ENCODE measurements around the gene ASGR2. TPM values are rescaled to one million over a fixed set of nuclear protein-coding genes. Genes with fewer than 3 reads are reported as not detected.

ASGR2 gene
- total RNA-seq, 1 donor from 2014 or later, result 0.22 TPM

DNA sequence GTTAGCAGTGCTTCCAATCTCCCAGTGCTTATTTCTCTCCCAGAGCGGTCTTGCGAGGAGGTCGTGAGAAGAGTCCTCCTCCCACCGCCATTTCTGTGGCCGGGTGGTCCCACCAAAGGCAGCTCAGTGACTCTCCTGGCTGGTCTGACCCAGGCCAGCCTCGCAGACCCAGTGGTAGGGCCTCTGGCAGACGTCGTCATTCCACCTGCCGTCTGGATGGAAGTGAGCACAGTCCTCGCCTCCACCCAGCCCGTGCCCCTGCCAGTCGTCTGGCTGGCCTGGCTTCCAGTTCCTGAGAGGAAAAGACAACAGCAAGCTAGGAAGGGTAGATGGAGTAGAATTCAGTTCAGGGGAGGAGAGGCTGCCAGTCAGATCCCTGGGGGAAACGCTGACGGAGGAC, 39.7 kb downstream of the ASGR2 start:
- peaks cover 17% of the 10 kb centered on the region for H3K27me3 ChIP-seq (ENCODE audit: low read depth)
- intact Hi-C loops (cut with micrococcal nuclease), result no loop called here
- H3K36me3 ChIP-seq, result no peaks in the 10 kb centered on the region
- H3K9me3 ChIP-seq (replicated peaks), result no peaks in the 10 kb centered on the region
- no peak overlapping the region for H3K4me3 ChIP-seq
- no peak overlapping the region for H3K27ac ChIP-seq (replicated peaks)
- TF ChIP-seq, protein P1, sequence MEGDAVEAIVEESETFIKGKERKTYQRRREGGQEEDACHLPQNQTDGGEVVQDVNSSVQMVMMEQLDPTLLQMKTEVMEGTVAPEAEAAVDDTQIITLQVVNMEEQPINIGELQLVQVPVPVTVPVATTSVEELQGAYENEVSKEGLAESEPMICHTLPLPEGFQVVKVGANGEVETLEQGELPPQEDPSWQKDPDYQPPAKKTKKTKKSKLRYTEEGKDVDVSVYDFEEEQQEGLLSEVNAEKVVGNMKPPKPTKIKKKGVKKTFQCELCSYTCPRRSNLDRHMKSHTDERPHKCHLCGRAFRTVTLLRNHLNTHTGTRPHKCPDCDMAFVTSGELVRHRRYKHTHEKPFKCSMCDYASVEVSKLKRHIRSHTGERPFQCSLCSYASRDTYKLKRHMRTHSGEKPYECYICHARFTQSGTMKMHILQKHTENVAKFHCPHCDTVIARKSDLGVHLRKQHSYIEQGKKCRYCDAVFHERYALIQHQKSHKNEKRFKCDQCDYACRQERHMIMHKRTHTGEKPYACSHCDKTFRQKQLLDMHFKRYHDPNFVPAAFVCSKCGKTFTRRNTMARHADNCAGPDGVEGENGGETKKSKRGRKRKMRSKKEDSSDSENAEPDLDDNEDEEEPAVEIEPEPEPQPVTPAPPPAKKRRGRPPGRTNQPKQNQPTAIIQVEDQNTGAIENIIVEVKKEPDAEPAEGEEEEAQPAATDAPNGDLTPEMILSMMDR (IDR thresholded peaks at IDR 0.05; ENCODE audit: borderline replicate concordance), result no peak
- no peak for DNase-seq
- no peaks in the 10 kb centered on the region for H3K4me1 ChIP-seq

DNA sequence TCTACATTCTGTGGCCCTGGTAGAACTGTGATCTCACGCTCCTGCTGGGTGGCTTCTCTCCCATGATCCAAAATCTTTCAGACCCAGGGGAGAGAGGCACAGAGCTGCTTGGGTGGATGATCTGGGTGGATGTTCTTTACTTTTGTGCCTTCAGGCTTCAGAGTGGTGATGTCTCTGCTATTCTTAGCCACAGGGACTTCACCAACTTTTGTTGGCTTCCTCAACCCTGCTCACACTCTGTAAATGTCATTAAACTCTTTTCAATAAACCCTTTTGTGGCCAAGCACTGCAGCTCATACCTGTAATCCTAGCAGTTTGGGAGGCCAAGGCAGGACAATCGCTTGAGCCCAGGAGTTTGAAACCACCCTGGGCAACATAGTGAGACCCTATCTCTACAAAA, 42.2 kb downstream of the ASGR2 start:
- DNase-seq, result no peak
- H3K27me3 ChIP-seq (ENCODE audit: low read depth), result peaks cover 15% of the 10 kb centered on the region
- H3K4me3 ChIP-seq, result no peak overlapping the region
- TF ChIP-seq, protein P1 (IDR thresholded peaks at IDR 0.05; ENCODE audit: borderline replicate concordance), result no peak
- no peaks in the 10 kb centered on the region for H3K4me1 ChIP-seq
- H3K27ac ChIP-seq (replicated peaks), result no peak overlapping the region
- intact Hi-C loops (cut with micrococcal nuclease), result no loop called here
- H3K9me3 ChIP-seq (replicated peaks), result peaks cover 17% of the 10 kb centered on the region
- no peaks in the 10 kb centered on the region for H3K36me3 ChIP-seq

DNA sequence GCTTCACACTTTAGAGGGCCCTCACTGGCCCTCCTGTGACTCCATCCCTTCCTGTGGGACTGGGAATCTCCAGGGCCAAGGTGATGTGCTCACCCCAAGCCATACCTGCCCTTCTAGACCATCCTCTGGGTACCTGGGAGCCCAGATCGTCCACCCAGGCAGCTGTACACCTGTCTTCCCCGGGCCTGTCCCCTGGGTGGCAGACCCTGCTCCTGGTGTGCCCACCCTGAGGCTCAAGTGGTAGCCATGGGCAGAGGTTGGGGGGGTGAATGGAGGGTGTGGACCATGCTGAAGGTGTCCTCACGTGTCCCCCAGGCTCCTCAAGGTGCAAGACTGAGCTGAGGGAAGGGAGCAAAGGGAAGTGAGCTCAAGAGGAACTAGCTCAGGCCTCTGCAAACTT, 43.9 kb downstream of the ASGR2 start:
- peaks cover 19% of the 10 kb centered on the region for H3K27me3 ChIP-seq (ENCODE audit: low read depth)
- DNase-seq, result no peak
- H3K9me3 ChIP-seq (replicated peaks), result peaks cover 19% of the 10 kb centered on the region
- TF ChIP-seq, protein P1 (IDR thresholded peaks at IDR 0.05; ENCODE audit: borderline replicate concordance), result no peak
- H3K36me3 ChIP-seq, result no peaks in the 10 kb centered on the region
- intact Hi-C loops (cut with micrococcal nuclease), result no loop called here
- H3K27ac ChIP-seq (replicated peaks), result no peak overlapping the region
- no peak overlapping the region for H3K4me3 ChIP-seq
- H3K4me1 ChIP-seq, result no peaks in the 10 kb centered on the region

DNA sequence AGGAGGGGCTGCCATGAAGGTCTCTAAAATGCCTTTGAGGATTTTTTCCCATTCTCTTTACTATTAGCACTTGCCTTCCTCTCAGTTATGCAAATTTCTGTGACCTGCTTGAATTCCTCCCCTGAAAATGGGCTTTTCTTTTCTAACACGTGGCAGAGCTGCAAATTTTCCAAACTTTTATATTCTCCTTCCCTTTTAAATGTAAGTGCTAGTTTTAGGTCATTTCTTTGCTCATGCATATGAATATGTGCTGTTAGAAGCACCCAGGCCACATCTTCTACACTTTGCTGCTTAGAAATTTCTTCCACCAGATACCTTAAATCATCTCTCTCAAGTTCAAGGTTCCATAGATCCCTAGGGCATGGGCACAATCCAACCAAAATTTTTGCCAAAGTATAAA, 46.4 kb downstream of the ASGR2 start:
- no peak overlapping the region for H3K4me3 ChIP-seq
- intact Hi-C loops (cut with micrococcal nuclease), result no loop called here
- H3K27me3 ChIP-seq (ENCODE audit: low read depth), result peaks cover 36% of the 10 kb centered on the region
- TF ChIP-seq, protein P1 (IDR thresholded peaks at IDR 0.05; ENCODE audit: borderline replicate concordance), result no peak
- H3K36me3 ChIP-seq, result no peaks in the 10 kb centered on the region
- no peaks in the 10 kb centered on the region for H3K4me1 ChIP-seq
- no peak for DNase-seq
- H3K27ac ChIP-seq (replicated peaks), result no peak overlapping the region
- H3K9me3 ChIP-seq (replicated peaks), result peaks cover 19% of the 10 kb centered on the region

DNA sequence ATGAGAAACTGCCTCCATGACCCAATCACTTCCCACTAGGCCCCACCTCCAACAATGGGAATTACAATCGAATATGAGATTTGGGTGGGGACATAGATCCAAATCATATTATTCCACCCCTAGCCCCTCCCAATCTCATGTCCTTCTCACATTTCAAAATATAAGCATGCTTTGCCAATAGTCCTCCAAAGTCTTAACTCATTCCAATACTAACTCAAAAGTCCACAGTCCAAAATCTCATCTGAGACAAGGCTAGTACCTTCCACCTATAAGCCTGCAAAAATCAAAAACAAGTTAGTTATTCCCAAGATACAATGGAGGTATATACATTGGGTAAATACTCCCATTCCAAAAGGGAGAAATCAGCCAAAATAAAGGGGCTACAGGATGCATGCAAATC, 47.4 kb downstream of the ASGR2 start:
- Histone ChIP-seq H3K4me1 (no peaks in the 10 kb centered on the region), H3K36me3 (no peaks in the 10 kb centered on the region), H3K27ac (replicated peaks) (no peak overlapping the region), H3K27me3 (ENCODE audit: low read depth) (peaks cover 45% of the 10 kb centered on the region), H3K4me3 (no peak overlapping the region), H3K9me3 (replicated peaks) (peaks cover 19% of the 10 kb centered on the region)
- TF ChIP-seq, protein P1 (IDR thresholded peaks at IDR 0.05; ENCODE audit: borderline replicate concordance), result no peak
- intact Hi-C loops (cut with micrococcal nuclease), result no loop called here
- no peak for DNase-seq

DNA sequence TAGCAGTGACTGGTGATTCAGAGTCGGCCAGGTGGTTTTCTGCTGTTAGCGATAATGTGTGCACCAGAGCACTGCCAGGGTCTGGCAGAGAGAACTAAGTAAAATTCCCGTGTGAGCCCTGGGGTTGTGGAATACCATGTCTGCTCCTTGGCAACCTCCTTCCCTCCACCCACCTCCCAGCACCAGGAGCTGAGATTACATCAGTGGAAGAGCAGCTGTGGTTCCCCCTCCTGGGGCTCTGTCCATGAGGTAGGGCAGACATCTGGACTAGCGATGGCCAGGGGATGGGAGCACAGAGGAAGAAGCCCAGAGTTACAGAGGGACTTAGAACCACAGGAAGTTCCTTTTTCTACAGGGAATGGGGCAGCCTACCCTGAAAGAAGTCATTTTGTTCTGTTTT, 50.4 kb downstream of the ASGR2 start:
- Histone ChIP-seq H3K4me1 (no peaks in the 10 kb centered on the region), H3K9me3 (replicated peaks) (peaks cover 18% of the 10 kb centered on the region), H3K4me3 (no peak overlapping the region), H3K36me3 (no peaks in the 10 kb centered on the region), H3K27ac (replicated peaks) (no peak overlapping the region), H3K27me3 (ENCODE audit: low read depth) (peaks cover 59% of the 10 kb centered on the region)
- intact Hi-C loops (cut with micrococcal nuclease), result no loop called here
- TF ChIP-seq, protein P1 (IDR thresholded peaks at IDR 0.05; ENCODE audit: borderline replicate concordance), result no peak
- no peak for DNase-seq
